ENCODE measurements around the gene KIAA0825. TPM values are rescaled to one million over a fixed set of nuclear protein-coding genes. Genes with fewer than 3 reads are reported as not detected.

The KIAA0825 gene
- total RNA-seq, 2 donors from 2014 or later, result 2.6 to 3.0 TPM

- ATAC-seq (no peak), DNase-seq (no peak)
- H3K27me3 Mint-ChIP-seq, result no peaks in the 10 kb centered on the region
- H3K36me3 Mint-ChIP-seq (ENCODE audit: low read depth), result no peaks in the 10 kb centered on the region
- no peaks in the 10 kb centered on the region for H3K9me3 ChIP-seq (ENCODE audit: control insufficient read depth, low read length, poor library complexity, severe bottlenecking)
- H3K4me1 Mint-ChIP-seq, result no peaks in the 10 kb centered on the region
- no peak overlapping the region for H3K27ac Mint-ChIP-seq
- H3K4me3 Mint-ChIP-seq, result no peak overlapping the region
These were observed 304.7 kb downstream of the KIAA0825 start for GRCh38 chr5:94313696-94314095.

GRCh38 chr5:94313188-94313587, 305.2 kb downstream of the KIAA0825 start:
- Mint-ChIP-seq H3K4me3 (no peak overlapping the region), H3K27ac (no peak overlapping the region), H3K27me3 (no peaks in the 10 kb centered on the region), H3K36me3 (ENCODE audit: low read depth) (no peaks in the 10 kb centered on the region), H3K4me1 (no peaks in the 10 kb centered on the region)
- ATAC-seq (no peak), DNase-seq (no peak)
- no peaks in the 10 kb centered on the region for H3K9me3 ChIP-seq (ENCODE audit: control insufficient read depth, low read length, poor library complexity, severe bottlenecking)

- Mint-ChIP-seq H3K4me1 (no peaks in the 10 kb centered on the region), H3K36me3 (ENCODE audit: low read depth) (no peaks in the 10 kb centered on the region), H3K27ac (no peak overlapping the region), H3K4me3 (no peak overlapping the region), H3K27me3 (no peaks in the 10 kb centered on the region)
- DNase-seq (no peak), ATAC-seq (no peak)
- no peaks in the 10 kb centered on the region for H3K9me3 ChIP-seq (ENCODE audit: control insufficient read depth, low read length, poor library complexity, severe bottlenecking)
These were observed 306.1 kb downstream of the KIAA0825 start for GRCh38 chr5:94312298-94312697.

- DNase-seq (no peak), ATAC-seq (no peak)
- H3K4me3 Mint-ChIP-seq, result no peak overlapping the region
- H3K36me3 Mint-ChIP-seq (ENCODE audit: low read depth), result no peaks in the 10 kb centered on the region
- no peaks in the 10 kb centered on the region for H3K9me3 ChIP-seq (ENCODE audit: control insufficient read depth, low read length, poor library complexity, severe bottlenecking)
- H3K4me1 Mint-ChIP-seq, result no peaks in the 10 kb centered on the region
- no peaks in the 10 kb centered on the region for H3K27me3 Mint-ChIP-seq
- no peak overlapping the region for H3K27ac Mint-ChIP-seq
These were observed 307.6 kb downstream of the KIAA0825 start for GRCh38 chr5:94310833-94311232.

- DNase-seq (no peak), ATAC-seq (no peak)
- Mint-ChIP-seq H3K27ac (no peak overlapping the region), H3K4me1 (no peaks in the 10 kb centered on the region), H3K4me3 (no peak overlapping the region), H3K27me3 (no peaks in the 10 kb centered on the region), H3K36me3 (ENCODE audit: low read depth) (no peaks in the 10 kb centered on the region)
- H3K9me3 ChIP-seq (ENCODE audit: control insufficient read depth, low read length, poor library complexity, severe bottlenecking), result no peaks in the 10 kb centered on the region
These were observed 309.3 kb downstream of the KIAA0825 start for GRCh38 chr5:94309141-94309540.

- Mint-ChIP-seq H3K27ac (no peak overlapping the region), H3K27me3 (no peaks in the 10 kb centered on the region), H3K36me3 (ENCODE audit: low read depth) (no peaks in the 10 kb centered on the region), H3K4me3 (no peak overlapping the region), H3K4me1 (no peaks in the 10 kb centered on the region)
- no peaks in the 10 kb centered on the region for H3K9me3 ChIP-seq (ENCODE audit: control insufficient read depth, low read length, poor library complexity, severe bottlenecking)
- DNase-seq (no peak), ATAC-seq (no peak)
These were observed 310.0 kb downstream of the KIAA0825 start for GRCh38 chr5:94308442-94308841.

- no peak overlapping the region for H3K27ac Mint-ChIP-seq
- no peak overlapping the region for H3K4me3 Mint-ChIP-seq
- no peaks in the 10 kb centered on the region for H3K36me3 Mint-ChIP-seq (ENCODE audit: low read depth)
- H3K9me3 ChIP-seq (ENCODE audit: control insufficient read depth, low read length, poor library complexity, severe bottlenecking), result no peaks in the 10 kb centered on the region
- ATAC-seq (no peak), DNase-seq (no peak)
- H3K4me1 Mint-ChIP-seq, result no peaks in the 10 kb centered on the region
- H3K27me3 Mint-ChIP-seq, result no peaks in the 10 kb centered on the region
These were observed 314.3 kb downstream of the KIAA0825 start for GRCh38 chr5:94304146-94304545.

GRCh38 chr5:94288937-94289336, 329.5 kb downstream of the KIAA0825 start:
- no peak for DNase-seq
- H3K4me3 Mint-ChIP-seq, result no peak overlapping the region
- no peak for ATAC-seq
- no peaks in the 10 kb centered on the region for H3K9me3 ChIP-seq (ENCODE audit: control insufficient read depth, low read length, poor library complexity, severe bottlenecking)
- H3K36me3 Mint-ChIP-seq (ENCODE audit: low read depth), result no peaks in the 10 kb centered on the region
- no peaks in the 10 kb centered on the region for H3K27me3 Mint-ChIP-seq
- H3K4me1 Mint-ChIP-seq, result no peaks in the 10 kb centered on the region
- no peak overlapping the region for H3K27ac Mint-ChIP-seq

GRCh38 chr5:94285984-94286383, 332.4 kb downstream of the KIAA0825 start:
- DNase-seq (no peak), ATAC-seq (no peak)
- Mint-ChIP-seq H3K27me3 (no peaks in the 10 kb centered on the region), H3K36me3 (ENCODE audit: low read depth) (peaks cover 2% of the 10 kb centered on the region), H3K27ac (no peak overlapping the region), H3K4me1 (no peaks in the 10 kb centered on the region), H3K4me3 (no peak overlapping the region)
- no peaks in the 10 kb centered on the region for H3K9me3 ChIP-seq (ENCODE audit: control insufficient read depth, low read length, poor library complexity, severe bottlenecking)

- Mint-ChIP-seq H3K27me3 (no peaks in the 10 kb centered on the region), H3K36me3 (ENCODE audit: low read depth) (peaks cover 2% of the 10 kb centered on the region), H3K4me1 (no peaks in the 10 kb centered on the region), H3K27ac (no peak overlapping the region), H3K4me3 (no peak overlapping the region)
- ATAC-seq (no peak), DNase-seq (no peak)
- H3K9me3 ChIP-seq (ENCODE audit: control insufficient read depth, low read length, poor library complexity, severe bottlenecking), result no peaks in the 10 kb centered on the region
These were observed 335.3 kb downstream of the KIAA0825 start for GRCh38 chr5:94283093-94283492.

GRCh38 chr5:94281236-94281801, 337.1 kb downstream of the KIAA0825 start:
- no peak for ATAC-seq
- DNase-seq, result no peak
- Mint-ChIP-seq H3K4me3 (no peak overlapping the region), H3K27ac (no peak overlapping the region), H3K36me3 (ENCODE audit: low read depth) (peaks cover 2% of the 10 kb centered on the region), H3K4me1 (no peaks in the 10 kb centered on the region), H3K27me3 (no peaks in the 10 kb centered on the region)
- H3K9me3 ChIP-seq (ENCODE audit: control insufficient read depth, low read length, poor library complexity, severe bottlenecking), result no peaks in the 10 kb centered on the region

- DNase-seq (no peak), ATAC-seq (no peak)
- Mint-ChIP-seq H3K27ac (no peak overlapping the region), H3K4me1 (no peaks in the 10 kb centered on the region), H3K4me3 (no peak overlapping the region), H3K36me3 (ENCODE audit: low read depth) (peaks cover under 1% of the 10 kb centered on the region), H3K27me3 (no peaks in the 10 kb centered on the region)
- no peaks in the 10 kb centered on the region for H3K9me3 ChIP-seq (ENCODE audit: control insufficient read depth, low read length, poor library complexity, severe bottlenecking)
These were observed 341.7 kb downstream of the KIAA0825 start for GRCh38 chr5:94276751-94277150.

- no peak for ATAC-seq
- Mint-ChIP-seq H3K27me3 (no peaks in the 10 kb centered on the region), H3K27ac (no peak overlapping the region), H3K4me3 (no peak overlapping the region), H3K36me3 (ENCODE audit: low read depth) (no peaks in the 10 kb centered on the region), H3K4me1 (no peaks in the 10 kb centered on the region)
- DNase-seq, result no peak
- H3K9me3 ChIP-seq (ENCODE audit: control insufficient read depth, low read length, poor library complexity, severe bottlenecking), result no peaks in the 10 kb centered on the region
These were observed 342.4 kb downstream of the KIAA0825 start for GRCh38 chr5:94276048-94276447.

- no peaks in the 10 kb centered on the region for H3K9me3 ChIP-seq (ENCODE audit: control insufficient read depth, low read length, poor library complexity, severe bottlenecking)
- no peaks in the 10 kb centered on the region for H3K27me3 Mint-ChIP-seq
- ATAC-seq (no peak), DNase-seq (no peak)
- no peak overlapping the region for H3K27ac Mint-ChIP-seq
- no peaks in the 10 kb centered on the region for H3K4me1 Mint-ChIP-seq
- peaks cover 3% of the 10 kb centered on the region for H3K36me3 Mint-ChIP-seq (ENCODE audit: low read depth)
- no peak overlapping the region for H3K4me3 Mint-ChIP-seq
These were observed 343.7 kb downstream of the KIAA0825 start for GRCh38 chr5:94274707-94275106.
